Measurements from ENCODE around the gene SH3BGR.
"Not testable (repeated sequence)": the region's sequence is repeated elsewhere in the genome, so short reads cannot be mapped to it uniquely, and the experiment has no call there.

The SH3BGR gene

DNA sequence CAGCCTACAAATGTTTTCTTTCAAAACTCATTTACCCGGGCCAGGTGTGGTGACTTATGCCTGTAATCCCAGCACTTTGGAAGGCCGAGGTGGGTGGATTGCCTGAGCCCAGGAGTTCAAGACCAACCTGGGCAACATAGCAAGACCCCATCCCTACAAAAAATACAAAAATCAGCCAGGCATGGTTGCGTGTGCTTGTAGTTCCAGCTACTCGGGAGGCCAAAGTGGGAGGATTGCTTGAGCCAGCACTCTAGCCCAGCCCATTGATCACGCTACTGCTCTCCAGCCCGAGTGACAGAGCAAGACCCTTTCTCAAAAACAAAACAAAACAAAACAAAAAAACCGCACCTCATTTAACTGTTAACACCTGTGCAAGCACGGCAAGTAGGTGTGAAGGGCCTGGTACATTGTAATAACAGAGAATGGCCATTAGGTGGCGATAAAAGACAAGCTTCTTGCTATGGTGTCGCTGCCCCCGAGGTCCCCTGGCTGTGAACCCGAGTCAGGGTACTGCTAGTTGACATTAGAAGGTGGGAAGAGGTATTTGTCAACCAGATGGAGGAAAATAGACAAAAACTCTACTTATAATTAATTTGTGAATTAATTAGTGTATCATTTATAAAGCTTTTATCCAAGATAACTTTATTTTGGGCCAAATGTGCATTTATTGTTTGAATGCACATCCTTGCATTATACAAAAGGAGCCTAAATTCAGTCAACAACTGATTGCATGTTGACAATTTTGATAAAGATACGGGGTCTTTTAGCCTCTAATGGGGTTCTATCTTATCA, 66.5 kb downstream of the SH3BGR start:
- peak; percentile 87 for DNase-seq

GRCh38 chr21:39518847-39519210, 67.1 kb downstream of the SH3BGR start:
- DNase-seq, result no peak

GRCh38 chr21:39519835-39520234, 68.1 kb downstream of the SH3BGR start:
- peak; percentile 30 for DNase-seq

- DNase-seq, result no peak
Measured at GRCh38 chr21:39523399-39523798, 71.6 kb downstream of the SH3BGR start.

- no peak for DNase-seq
Measured at GRCh38 chr21:39523915-39524314, 72.1 kb downstream of the SH3BGR start.

- no peak for DNase-seq
Measured at GRCh38 chr21:39525129-39525528, 73.4 kb downstream of the SH3BGR start.

- no peak for DNase-seq
Measured at GRCh38 chr21:39525601-39526000, 73.8 kb downstream of the SH3BGR start.

GRCh38 chr21:39527067-39527595, 75.4 kb downstream of the SH3BGR start:
- DNase-seq, result no peak

GRCh38 chr21:39527664-39528381, 76.1 kb downstream of the SH3BGR start:
- peak; percentile 30 for DNase-seq

- DNase-seq, result no peak
Measured at GRCh38 chr21:39529026-39529425, 77.3 kb downstream of the SH3BGR start.

GRCh38 chr21:39531064-39531463, 79.3 kb downstream of the SH3BGR start:
- no peak for DNase-seq

DNA sequence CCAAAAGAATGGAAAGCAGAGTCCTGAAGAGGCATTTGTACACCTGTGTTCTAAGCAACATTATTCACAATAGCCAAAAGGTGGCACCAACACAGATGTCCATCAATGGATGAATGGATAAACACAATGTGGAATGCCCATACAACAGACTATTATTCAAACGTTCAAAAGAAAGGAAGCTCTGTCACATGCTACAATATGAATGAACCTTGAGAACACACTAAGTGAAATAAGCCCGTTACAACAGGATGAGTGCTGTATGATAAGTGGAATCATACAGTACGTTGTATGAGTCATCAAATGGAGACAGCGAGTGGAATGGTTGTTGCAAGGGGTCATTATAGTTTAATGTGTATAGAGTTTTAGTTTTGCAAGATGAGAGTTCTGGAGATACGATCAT, 80.1 kb downstream of the SH3BGR start:
- peak; percentile 36 for DNase-seq

DNA sequence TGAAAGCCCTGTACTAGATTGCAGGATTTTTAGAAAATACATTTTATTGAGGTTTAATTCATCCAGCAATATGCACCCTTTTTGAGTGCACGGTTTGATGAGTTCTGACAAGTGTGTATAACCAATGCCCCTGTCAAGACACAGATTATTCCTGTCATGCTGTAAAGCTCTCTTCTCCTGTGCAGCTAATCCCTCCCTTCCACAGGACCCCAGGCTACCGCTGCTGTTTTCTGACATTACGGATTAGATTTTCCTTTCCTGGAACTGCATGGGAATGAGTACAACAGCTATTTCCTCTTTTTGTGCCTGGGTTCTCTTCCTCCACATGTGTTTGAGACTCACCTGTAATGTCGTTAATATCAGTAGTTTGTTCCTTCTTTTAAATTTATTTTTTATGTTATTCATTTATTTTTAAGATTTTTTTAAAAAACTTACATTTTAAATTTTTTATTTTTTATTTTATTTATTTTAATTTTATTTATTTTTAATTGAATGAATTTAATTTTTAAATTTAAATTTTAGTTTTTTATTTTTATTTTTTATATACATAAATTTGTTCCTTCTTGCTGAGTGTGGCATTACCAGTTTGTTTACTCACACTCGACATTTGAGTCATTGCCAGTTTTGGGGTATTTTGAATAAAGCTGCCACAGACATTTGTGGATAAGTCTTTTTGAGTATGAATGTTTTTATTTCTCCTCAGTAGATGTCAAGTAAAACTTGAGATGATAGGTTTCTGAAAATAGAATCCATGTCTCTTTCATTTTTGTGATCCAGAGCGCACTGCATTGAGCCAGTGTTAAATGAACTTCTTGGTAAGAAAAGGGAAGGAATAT, 82.0 kb downstream of the SH3BGR start:
- no peak for DNase-seq

- DNase-seq, result no peak
Measured at GRCh38 chr21:39535646-39536437, 84.1 kb downstream of the SH3BGR start.

DNA sequence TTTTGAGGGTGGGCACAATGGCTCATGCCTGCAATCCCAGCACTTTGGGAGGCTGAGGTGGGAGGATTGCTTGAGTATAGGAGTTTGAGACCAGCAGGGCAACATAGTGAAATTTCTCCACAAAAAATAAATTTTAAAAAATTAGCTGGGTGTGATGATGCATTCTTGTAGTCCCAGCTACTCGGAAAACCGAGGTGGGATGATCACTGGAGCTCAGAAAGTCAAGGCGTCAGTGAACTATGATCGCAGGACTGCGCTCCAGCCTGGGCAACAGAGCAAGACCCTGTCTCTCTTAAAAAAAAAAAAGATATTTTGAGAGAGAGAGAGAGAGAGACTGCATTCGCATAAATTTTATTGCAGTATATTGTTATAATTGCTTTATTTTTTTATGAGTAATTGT, 85.1 kb downstream of the SH3BGR start:
- no peak for DNase-seq

- no peak for DNase-seq
Measured at GRCh38 chr21:39537571-39537970, 85.8 kb downstream of the SH3BGR start.

DNA sequence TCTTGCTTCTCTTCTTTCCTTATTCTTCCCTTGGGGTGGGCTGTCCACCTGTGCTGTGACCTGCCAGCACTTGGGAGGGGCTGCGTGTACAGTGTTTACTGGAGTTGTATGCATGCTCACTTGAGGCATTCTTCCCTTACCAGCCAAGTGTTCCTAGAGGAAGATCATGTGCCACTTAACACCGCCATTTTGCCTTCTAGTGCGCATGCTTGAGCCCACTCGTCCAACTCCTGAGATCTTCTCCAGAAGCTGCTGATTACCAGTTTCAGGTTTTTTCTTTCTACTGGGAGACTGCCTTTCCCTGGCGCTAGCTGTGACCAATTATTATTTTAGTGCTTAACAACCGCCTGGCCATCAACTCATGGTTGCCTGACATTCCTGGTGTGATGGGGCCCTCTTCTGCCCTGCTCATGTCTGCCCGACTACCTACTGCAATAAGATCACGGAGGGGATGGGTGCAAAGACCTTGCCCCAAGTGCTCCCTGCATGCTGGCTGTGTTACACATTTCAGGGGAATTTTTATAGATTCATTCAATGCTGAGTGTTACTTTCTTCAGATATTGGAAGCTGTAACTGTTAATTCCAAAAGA, 86.8 kb downstream of the SH3BGR start:
- DNase-seq, result no peak

DNA sequence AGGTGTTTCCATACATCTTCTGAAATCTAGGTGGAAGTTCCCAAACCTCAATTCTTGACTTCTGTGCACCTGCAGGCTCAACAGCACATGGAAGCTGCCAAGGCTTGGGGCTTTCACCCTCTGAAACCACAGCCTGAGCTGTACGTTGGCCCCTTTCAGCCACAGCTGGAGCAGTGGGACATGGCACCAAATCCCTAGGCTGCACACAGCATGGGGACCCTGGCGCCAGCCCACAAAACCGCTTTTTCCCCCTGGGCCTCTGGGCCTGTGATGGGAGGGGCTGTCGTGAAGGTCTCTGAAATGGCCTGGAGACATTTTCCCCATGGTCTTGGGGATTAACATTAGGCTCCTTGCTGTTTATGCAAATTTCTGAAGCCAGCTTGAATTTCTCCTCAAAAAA, 88.6 kb downstream of the SH3BGR start:
- not testable (repeated sequence) for DNase-seq

DNA sequence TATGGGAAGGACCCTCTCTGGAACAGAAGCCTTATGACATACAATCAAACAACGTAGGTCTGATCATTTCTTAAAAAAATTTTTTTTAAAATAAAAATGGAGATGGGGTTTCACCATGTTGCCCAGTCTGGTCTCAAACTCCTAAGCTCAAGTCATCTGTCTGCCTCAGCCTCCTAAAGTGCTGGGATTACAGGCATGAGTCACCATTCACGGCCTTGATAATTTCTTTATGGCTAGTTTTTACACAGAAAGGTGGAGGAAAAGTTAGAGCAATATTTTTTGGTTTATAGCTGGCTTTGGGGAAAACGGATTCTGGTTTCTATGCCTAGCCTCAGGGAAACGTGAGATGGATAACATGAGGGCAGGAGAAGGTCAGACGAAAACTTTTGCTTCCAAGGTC, 91.0 kb downstream of the SH3BGR start:
- DNase-seq, result no peak

DNA sequence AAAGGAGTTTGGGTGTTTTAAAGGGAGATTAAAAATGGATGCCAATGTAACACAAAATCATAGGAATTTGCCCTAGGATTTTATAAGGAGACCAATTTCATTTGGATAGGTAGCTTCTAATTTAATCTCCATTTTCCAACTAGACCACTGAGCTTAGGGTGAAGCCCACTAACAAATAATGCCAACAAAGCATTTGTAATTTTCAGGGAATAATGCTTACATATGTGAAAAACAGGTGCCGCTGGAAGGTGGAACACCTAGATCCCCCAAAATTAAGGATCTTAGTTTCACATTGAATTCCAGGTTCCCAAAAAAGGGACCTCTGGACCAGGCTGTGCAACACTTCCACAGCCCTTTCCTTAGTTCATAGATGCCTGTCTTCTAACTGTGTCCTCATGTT, 94.8 kb downstream of the SH3BGR start:
- no peak for DNase-seq

DNA sequence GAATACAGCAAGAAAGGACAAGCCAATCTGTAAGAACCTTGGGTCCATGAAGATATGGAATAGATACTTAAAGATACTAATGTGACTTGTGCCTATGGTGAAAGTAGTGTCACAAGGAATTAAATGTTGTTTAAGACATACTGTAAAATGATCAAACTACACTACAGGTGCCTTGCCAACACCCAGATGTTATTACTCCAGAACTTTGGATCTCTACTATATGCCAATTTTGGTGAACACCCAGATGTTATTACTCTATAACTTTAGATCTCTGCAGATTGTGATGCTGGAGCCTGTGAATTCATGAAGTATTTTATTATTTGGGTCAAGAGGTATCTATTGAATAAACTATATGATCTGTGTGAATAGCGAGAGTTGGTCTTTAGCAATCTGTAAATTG, 101.1 kb downstream of the SH3BGR start:
- DNase-seq, result no peak

GRCh38 chr21:39553331-39553730, 101.6 kb downstream of the SH3BGR start:
- DNase-seq, result no peak
